ENCODE results near the gene YBX1.
"Not testable (repeated sequence)": the region's sequence is repeated elsewhere in the genome, so short reads cannot be mapped to it uniquely, and the experiment has no call there.

Gene YBX1

DNA sequence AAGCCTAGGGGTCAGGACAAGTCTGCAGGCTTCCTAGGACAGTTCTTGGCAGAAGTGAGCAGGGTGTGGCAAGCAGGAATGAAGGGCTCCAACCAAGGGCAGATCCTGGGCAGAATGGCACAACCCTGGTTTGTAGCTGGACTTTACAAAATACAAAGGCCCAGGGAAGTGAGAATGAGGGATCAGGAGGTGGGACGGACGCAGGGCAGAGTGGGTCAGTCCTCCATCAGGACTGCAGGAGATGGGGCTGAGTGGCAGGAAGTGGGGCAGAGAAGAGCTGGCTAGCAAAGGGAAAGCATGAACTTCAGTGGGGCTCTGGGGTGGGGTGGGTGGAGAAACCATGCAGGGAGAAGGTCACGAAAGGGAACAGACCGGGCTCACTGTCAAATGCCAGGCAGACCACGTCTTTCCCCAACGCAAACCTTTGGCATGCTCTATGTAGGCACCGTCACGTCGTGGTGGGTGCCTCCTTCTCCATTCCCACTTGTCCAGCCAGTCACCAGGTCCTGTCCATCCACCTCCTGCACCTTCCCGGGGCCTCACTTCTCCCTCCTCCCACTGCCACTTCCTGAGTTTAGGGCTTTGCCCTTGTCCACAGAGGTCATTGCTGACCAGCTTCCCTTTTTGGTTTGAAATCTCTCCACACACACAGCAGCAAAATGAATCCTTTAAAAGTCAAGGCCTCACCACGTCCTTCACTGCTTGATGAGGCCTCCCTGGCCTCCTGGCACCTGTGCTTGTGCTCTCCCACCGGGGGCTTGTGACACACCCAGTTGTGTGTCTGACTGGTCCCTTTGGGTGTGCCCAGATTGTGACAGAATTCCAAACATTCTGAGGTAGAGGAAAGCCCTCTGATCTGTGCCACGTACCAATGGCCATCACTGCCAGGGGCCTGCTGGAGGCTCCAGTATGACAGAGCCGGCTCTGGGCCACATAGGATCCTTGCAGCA is 66.5 kb downstream of the YBX1 start:
- DNase-seq (ENCODE audit: low spot score) = no peak

DNA sequence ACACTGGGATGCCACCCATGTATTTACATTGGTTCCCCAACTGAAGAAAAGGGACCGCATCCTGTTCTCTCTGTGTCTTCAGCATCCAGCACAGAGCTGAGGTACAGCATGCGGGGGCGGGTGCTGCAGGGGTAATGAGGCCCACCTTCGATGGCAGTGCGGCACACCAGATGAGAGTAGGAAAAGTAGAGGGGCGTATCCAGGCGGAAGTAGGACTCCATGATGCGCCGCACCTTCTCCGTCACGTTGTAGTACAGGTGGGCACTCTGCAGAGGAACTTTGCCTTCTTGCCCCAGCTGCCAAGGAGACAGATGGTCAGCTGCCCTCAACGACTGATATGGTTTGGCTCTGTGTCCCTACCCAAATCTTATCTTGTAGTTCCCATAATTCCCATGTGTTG is 67.8 kb downstream of the YBX1 start:
- no peak for DNase-seq (ENCODE audit: low spot score)

DNA sequence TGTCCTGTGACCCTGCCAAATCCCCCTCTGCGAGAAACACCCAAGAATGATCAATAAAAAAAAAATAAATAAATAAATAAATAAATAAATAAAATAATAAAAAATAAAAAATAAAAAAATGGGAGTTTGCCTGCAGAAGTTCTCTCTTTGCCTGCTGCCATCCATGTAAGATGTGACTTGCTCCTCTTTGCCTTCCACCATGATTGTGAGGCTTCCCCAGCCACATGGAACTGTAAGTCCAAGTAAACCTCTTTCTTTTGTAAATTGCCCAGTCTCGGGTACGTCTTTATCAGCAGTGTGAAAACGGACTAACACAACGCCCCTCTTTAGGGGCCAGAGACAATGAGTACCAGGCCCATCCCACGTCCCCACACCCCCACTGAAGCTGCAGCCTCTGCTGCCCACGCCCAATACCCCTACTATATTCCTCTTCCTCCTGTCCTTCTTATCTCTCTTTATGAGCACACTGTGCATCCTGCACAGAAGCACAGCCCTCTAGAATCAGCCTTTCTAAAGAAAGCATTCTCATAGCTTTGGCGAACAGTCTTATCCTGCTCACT is 69.4 kb downstream of the YBX1 start:
- DNase-seq (ENCODE audit: low spot score) = not testable (repeated sequence)

DNA sequence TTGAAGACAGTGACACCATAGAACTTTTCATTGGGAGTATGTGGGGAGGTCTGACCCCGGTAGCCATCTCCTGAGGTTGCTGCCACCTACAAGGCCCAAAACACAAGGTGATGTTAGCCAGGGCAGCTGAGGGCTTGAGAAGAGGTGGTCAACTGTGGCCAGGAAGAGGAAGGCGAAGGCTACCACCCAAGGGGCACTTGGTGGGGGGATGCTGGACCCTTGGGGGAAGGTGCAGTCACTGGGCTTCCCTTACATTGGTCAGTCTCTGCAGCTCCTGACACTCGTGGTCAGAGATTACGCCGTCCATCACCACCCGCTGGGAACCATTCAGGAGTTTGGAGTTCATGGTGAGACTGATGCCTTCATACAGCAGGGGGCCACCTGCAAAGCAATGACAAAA is 70.1 kb downstream of the YBX1 start:
- DNase-seq (ENCODE audit: low spot score) = no peak

DNA sequence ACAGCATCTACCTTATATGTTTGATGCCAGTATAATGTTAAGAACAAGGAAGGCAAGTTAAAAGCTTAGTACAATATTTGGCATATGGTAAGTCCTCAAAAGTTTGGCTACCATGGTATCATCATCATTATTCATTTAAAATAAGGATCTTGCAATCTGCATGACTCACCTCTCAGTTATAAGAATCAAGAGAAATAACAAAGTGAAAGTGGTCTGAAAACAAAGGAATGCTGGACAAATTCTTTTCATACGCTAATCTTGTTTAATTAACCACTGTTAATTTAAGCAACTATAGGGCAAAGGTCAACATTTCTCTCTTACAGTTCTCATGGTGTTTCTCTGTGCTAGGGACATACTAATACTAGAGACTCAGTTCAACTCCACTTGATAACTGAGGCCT is 70.9 kb downstream of the YBX1 start:
- DNase-seq (ENCODE audit: low spot score) = no peak
